Ovary (tissue), 9 donors: Measurements from ENCODE around the gene COL28A1. TPM values are rescaled to one million over a fixed set of nuclear protein-coding genes. Genes with fewer than 3 reads are reported as not detected.

Experiments used
- DNase-seq, 5 donors: peaks; one replicate each; pipeline ENCODE4 v3.0.0-alpha.2; 2019 to 2020
- H3K27ac ChIP-seq, 2 donors: fragments of 200-600 bp; one replicate each; pipeline versions ENCODE4 v1.5.1 to v1.8.0; 2019 to 2022
- H3K27me3 ChIP-seq: fragments of 200-600 bp; one replicate; pipeline ENCODE4 v1.8.0; 2022
- H3K36me3 ChIP-seq: fragments of 200-600 bp; sonication (generic); one replicate; pipeline ENCODE4 v1.5.1; 2019
- H3K4me1 ChIP-seq: one replicate; pipeline ENCODE4 v1.8.1; 2013; ENCODE audit warnings: mild to moderate bottlenecking, moderate library complexity; ENCODE audit not compliant: insufficient read depth
- H3K4me3 ChIP-seq: fragments of 200-600 bp; sonication (generic); one replicate; pipeline ENCODE4 v1.5.1; 2017
- H3K9me3 ChIP-seq, 2 donors: fragments of 200-600 bp in 1 of 2; sonication (generic) in 1 of 2; one replicate each; pipeline versions ENCODE4 v1.5.1 to v1.8.1; 2013 to 2019; ENCODE audit warnings: mild to moderate bottlenecking in 1 of 2, moderate library complexity in 1 of 2
- CTCF ChIP-seq, 3 donors: fragments of 450-650 bp in 2 of 3; fragments of 200-600 bp in 1 of 3; IDR thresholded peaks; one replicate each; pipeline versions ENCODE4 v1.5.1 to v1.8.0; 2016 to 2022; ENCODE audit warnings: antibody characterized with exemption in 3 of 3, mild to moderate bottlenecking in 1 of 3
- EP300 ChIP-seq: sonication (generic); formaldehyde crosslinking; IDR thresholded peaks from one replicate; pipeline ENCODE4 v1.6.1; 2017; ENCODE audit warnings: antibody characterized with exemption
- POLR2A ChIP-seq: fragments of 450-650 bp; IDR thresholded peaks from one replicate; pipeline ENCODE4 v1.6.1; 2017; ENCODE audit warnings: antibody characterized with exemption, mild to moderate bottlenecking, moderate library complexity
- WGBS, 3 donors: extraction: QIAGEN DNeasy Blood & Tissue Kit in 1 of 3; methylation state at CpG; one replicate each; pipeline versions ENCODE4 v1.1.5 to v1.1.7; 2013 to 2017; 5-methylcytosine and 5-hydroxymethylcytosine counted together
- intact Hi-C, 4 donors: fragments of 100-400 bp; cut with DNase I; formaldehyde crosslinking; loops; one replicate each; pipeline versions ENCODE4 v1.11.0 to v1.15.1; 2022 to 2023
- polyA plus RNA-seq, 2 donors: library from polyadenylated mRNA; stranded (reverse); fragments of 200-250 nt in 1 of 2; fragments of 350-450 nt in 1 of 2; fragmentation: Illumina TruSeq in 1 of 2; extraction: RNeasy Lipid Tissue Mini Kit (QIAGEN cat#74804) in 1 of 2; gene quantifications; one replicate each; pipeline ENCODE4 v1.2.3, GENCODE V29; 2013 to 2014
- total RNA-seq, 7 donors: library from RNA; depleted of rRNA in 2 of 7; stranded (reverse); fragments of >200 nt in 2 of 7; fragmentation: NEBNext Ultra II Directional in 3 of 7; extraction: Animal tissue kit (Norgen Biotek cat#: 25700) in 3 of 7; gene quantifications; one replicate each; pipeline versions ENCODE4 v1.1.0 to v1.2.4, GENCODE V29; 2016 to 2023
- donor health status: DM: no; HTN: no; CAD: no; lungs with moderate emphysema.
- donor health status: DM: no; HTN: no; CAD: no.
- donor health status: Bipolar disorder and iron deficiency.
- donor health status: DM: yes; HTN: yes; CAD: no.
- donor health status: DM: no; HTN: no; CAD: no.
- donor health status: DM: yes; HTN: yes; CAD: no.

Gene COL28A1
- total and polyA plus RNA-seq, 9 donors = 0.29 to 4.2 (median 1.4) TPM

GRCh38 chr7:7490003-7490402 is 45.7 kb downstream of the COL28A1 start:
- no peak for TF ChIP-seq CTCF (IDR thresholded peaks at IDR 0.05)
- no peak for TF ChIP-seq EP300
- no peak for TF ChIP-seq POLR2A
- Histone ChIP-seq H3K4me3 (no peak overlapping the region), H3K4me1 (no peaks in the 10 kb centered on the region), H3K27ac (no peak overlapping the region), H3K27me3 (no peaks in the 10 kb centered on the region), H3K9me3 (no peaks in the 10 kb centered on the region), H3K36me3 (no peaks in the 10 kb centered on the region)
- no peak for DNase-seq
- 44 to 64% (median 62%) methylated on average over 2 of the region's 2 CpGs for WGBS, 3 donors
- intact Hi-C loops = no loop called here

- no peaks in the 10 kb centered on the region for H3K9me3 ChIP-seq
- no peak for DNase-seq
- WGBS, 3 donors = 86 to 88% (median 87%) methylated on average over 2 of the region's 2 CpGs
- no peaks in the 10 kb centered on the region for H3K27me3 ChIP-seq
- intact Hi-C loops = no loop called here
- no peaks in the 10 kb centered on the region for H3K4me1 ChIP-seq
- H3K36me3 ChIP-seq = no peaks in the 10 kb centered on the region
- TF ChIP-seq EP300 (no peak), CTCF (IDR thresholded peaks at IDR 0.05) (no peak), POLR2A (no peak)
- H3K27ac ChIP-seq = no peak overlapping the region
- no peak overlapping the region for H3K4me3 ChIP-seq
Observed at GRCh38 chr7:7489546-7489945, 46.1 kb downstream of the COL28A1 start.

GRCh38 chr7:7486362-7486761 is 49.3 kb downstream of the COL28A1 start:
- TF ChIP-seq CTCF (IDR thresholded peaks at IDR 0.05) (no peak), EP300 (no peak), POLR2A (no peak)
- intact Hi-C loops = no loop called here
- no peaks in the 10 kb centered on the region for H3K9me3 ChIP-seq
- no peaks in the 10 kb centered on the region for H3K4me1 ChIP-seq
- H3K36me3 ChIP-seq = no peaks in the 10 kb centered on the region
- DNase-seq = no peak
- H3K4me3 ChIP-seq = no peak overlapping the region
- H3K27me3 ChIP-seq = peaks cover 3% of the 10 kb centered on the region
- no peak overlapping the region for H3K27ac ChIP-seq
- WGBS, 3 donors = 92 to 93% (median 93%) methylated on average over 3 of the region's 3 CpGs

- peaks cover 3% of the 10 kb centered on the region for H3K27me3 ChIP-seq
- TF ChIP-seq CTCF (IDR thresholded peaks at IDR 0.05) (no peak), EP300 (no peak), POLR2A (no peak)
- WGBS, 3 donors = 96 to 100% (median 100%) methylated on average over 1 of the region's 1 CpG
- intact Hi-C loops = no loop called here
- H3K36me3 ChIP-seq = no peaks in the 10 kb centered on the region
- no peaks in the 10 kb centered on the region for H3K9me3 ChIP-seq
- no peak for DNase-seq
- H3K4me1 ChIP-seq = no peaks in the 10 kb centered on the region
- H3K27ac ChIP-seq = no peak overlapping the region
- H3K4me3 ChIP-seq = no peak overlapping the region
Observed at GRCh38 chr7:7484072-7484471, 51.6 kb downstream of the COL28A1 start.

- no peak overlapping the region for H3K4me3 ChIP-seq
- TF ChIP-seq POLR2A = no peak
- TF ChIP-seq CTCF (IDR thresholded peaks at IDR 0.05) = no peak
- no peak for TF ChIP-seq EP300
- H3K4me1 ChIP-seq = no peaks in the 10 kb centered on the region
- no peaks in the 10 kb centered on the region for H3K9me3 ChIP-seq
- no peak overlapping the region for H3K27ac ChIP-seq
- DNase-seq = no peak
- intact Hi-C loops = no loop called here
- peaks cover 3% of the 10 kb centered on the region for H3K27me3 ChIP-seq
- 89 to 97% (median 92%) methylated on average over 2 of the region's 2 CpGs for WGBS, 3 donors
- H3K36me3 ChIP-seq = no peaks in the 10 kb centered on the region
Observed at GRCh38 chr7:7481802-7482201, 53.9 kb downstream of the COL28A1 start.
